ENCODE data around the gene MACROD2. TPM values are rescaled to one million over a fixed set of nuclear protein-coding genes. Genes with fewer than 3 reads are reported as not detected.

MACROD2 gene
- total RNA-seq, 1 experiment from 2014 or later: 3.7 TPM

GRCh38 chr20:15611541-15611940, 1616.2 kb downstream of the MACROD2 start:
- TF ChIP-seq SRF (IDR thresholded peaks at IDR 0.05; ENCODE audit: low read depth): no peak
- TF ChIP-seq YY1 (IDR thresholded peaks at IDR 0.05; ENCODE audit: extremely low read depth, insufficient replicate concordance, low read depth, low read length): no peak
- TF ChIP-seq, protein P1, sequence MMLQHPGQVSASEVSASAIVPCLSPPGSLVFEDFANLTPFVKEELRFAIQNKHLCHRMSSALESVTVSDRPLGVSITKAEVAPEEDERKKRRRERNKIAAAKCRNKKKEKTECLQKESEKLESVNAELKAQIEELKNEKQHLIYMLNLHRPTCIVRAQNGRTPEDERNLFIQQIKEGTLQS (IDR thresholded peaks at IDR 0.05): no peak
- TF ChIP-seq CBX3 (IDR thresholded peaks at IDR 0.05; ENCODE audit: low read depth): no peak
- no peak for TF ChIP-seq FOSL1 (IDR thresholded peaks at IDR 0.05; ENCODE audit: low read depth)
- TF ChIP-seq SIN3A (IDR thresholded peaks at IDR 0.05; ENCODE audit: low read depth): no peak
- TF ChIP-seq ZNF274 (IDR thresholded peaks at IDR 0.05; ENCODE audit: low read depth, low read length): no peak
- TF ChIP-seq, protein P2, sequence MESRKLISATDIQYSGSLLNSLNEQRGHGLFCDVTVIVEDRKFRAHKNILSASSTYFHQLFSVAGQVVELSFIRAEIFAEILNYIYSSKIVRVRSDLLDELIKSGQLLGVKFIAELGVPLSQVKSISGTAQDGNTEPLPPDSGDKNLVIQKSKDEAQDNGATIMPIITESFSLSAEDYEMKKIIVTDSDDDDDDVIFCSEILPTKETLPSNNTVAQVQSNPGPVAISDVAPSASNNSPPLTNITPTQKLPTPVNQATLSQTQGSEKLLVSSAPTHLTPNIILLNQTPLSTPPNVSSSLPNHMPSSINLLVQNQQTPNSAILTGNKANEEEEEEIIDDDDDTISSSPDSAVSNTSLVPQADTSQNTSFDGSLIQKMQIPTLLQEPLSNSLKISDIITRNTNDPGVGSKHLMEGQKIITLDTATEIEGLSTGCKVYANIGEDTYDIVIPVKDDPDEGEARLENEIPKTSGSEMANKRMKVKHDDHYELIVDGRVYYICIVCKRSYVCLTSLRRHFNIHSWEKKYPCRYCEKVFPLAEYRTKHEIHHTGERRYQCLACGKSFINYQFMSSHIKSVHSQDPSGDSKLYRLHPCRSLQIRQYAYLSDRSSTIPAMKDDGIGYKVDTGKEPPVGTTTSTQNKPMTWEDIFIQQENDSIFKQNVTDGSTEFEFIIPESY (IDR thresholded peaks at IDR 0.05; ENCODE audit: extremely low read depth, insufficient replicate concordance, low read length): no peak
- no peak for TF ChIP-seq POLR2A (IDR thresholded peaks at IDR 0.05; ENCODE audit: borderline replicate concordance, extremely low read depth, insufficient read depth, insufficient read length)
- no peak overlapping the region for H3K4me2 ChIP-seq (ENCODE audit: low read length)
- H3K4me1 ChIP-seq (ENCODE audit: control insufficient read depth in 1 of 2, insufficient read depth in 2 of 2, low read length in 2 of 2): no peaks in the 10 kb centered on the region
- no peaks in the 10 kb centered on the region for H4K20me1 ChIP-seq (ENCODE audit: insufficient read depth)
- POLR2A ChIA-PET: no interaction called here
- no peaks in the 10 kb centered on the region for H3K79me2 ChIP-seq (ENCODE audit: insufficient read depth, low read length)
- ATAC-seq (no peak), DNase-seq (ENCODE audit: low read depth, low spot score) (no peak)
- CTCF ChIA-PET: no interaction called here
- peaks cover 16 to 18% of the 10 kb centered on the region in 2 experiments; a peak in 2 of 4 replicates for H3K9me3 ChIP-seq (ENCODE audit: control insufficient read depth in 1 of 2, insufficient read depth in 1 of 2, low read depth in 1 of 2, low read length in 2 of 2)
- RAD21 ChIA-PET (ENCODE audit: low non-redundant PET in 1 of 2, low total read pairs in 2 of 2, uncharacterized antibody in 2 of 2, unreplicated experiment in 2 of 2): no interaction called here
- no peaks in the 10 kb centered on the region for H3K9me2 ChIP-seq (ENCODE audit: insufficient read depth)
- no peak overlapping the region for H2AFZ ChIP-seq (ENCODE audit: low read depth, low read length, poor library complexity, severe bottlenecking)
- H3K27ac ChIP-seq (ENCODE audit: low read depth, low read length): no peak overlapping the region
- no peaks in the 10 kb centered on the region for H3K27me3 ChIP-seq (ENCODE audit: insufficient read depth, low read length)
- no peak overlapping the region for H3K9ac ChIP-seq (ENCODE audit: low read length)
- H3K36me3 ChIP-seq (ENCODE audit: control insufficient read depth in 1 of 2, insufficient read depth in 2 of 2, low read length in 2 of 2): no peaks in the 10 kb centered on the region
- no TSS peak for BruUV-seq (replicated peaks)
- no peak overlapping the region for H3K4me3 ChIP-seq (replicated peaks in 1 of 2; ENCODE audit: low read depth in 1 of 2, low read length in 2 of 2)
- intact Hi-C loops (cut with micrococcal nuclease): no loop called here

Measured in HCT116 (cell line).